ENCODE measurements around the gene FLOT2. TPM values are rescaled to one million over a fixed set of nuclear protein-coding genes. Genes with fewer than 3 reads are reported as not detected.

The FLOT2 gene
- total RNA-seq, 1 donor from 2014 or later, result 73.1 TPM

- no peak overlapping the region for H3K4me3 Mint-ChIP-seq
Observed at GRCh38 chr17:28864991-28865849, 32.3 kb downstream of the FLOT2 start.

GRCh38 chr17:28863953-28864352 is 33.6 kb downstream of the FLOT2 start:
- no peak overlapping the region for H3K4me3 Mint-ChIP-seq

More at GRCh38 chr17:28864991-28865849, 32.3 kb downstream of the FLOT2 start:
- H3K27me3 Mint-ChIP-seq, result no peaks in the 10 kb centered on the region
- no peak for DNase-seq (ENCODE audit: extremely low spot score, unreplicated experiment)
- H3K4me1 Mint-ChIP-seq (ENCODE audit: unreplicated experiment), result no peaks in the 10 kb centered on the region
- H3K9me3 Mint-ChIP-seq, result no peaks in the 10 kb centered on the region
- peak overlapping the region; percentile 70 for H3K27ac Mint-ChIP-seq
- H3K36me3 Mint-ChIP-seq, result peaks cover 4% of the 10 kb centered on the region
- TF ChIP-seq CTCF (conservative IDR thresholded peaks at IDR 0.05), result no peak

GRCh38 chr17:28862561-28862960 is 35.0 kb downstream of the FLOT2 start:
- Mint-ChIP-seq H3K9me3 (no peaks in the 10 kb centered on the region), H3K4me1 (ENCODE audit: unreplicated experiment) (no peaks in the 10 kb centered on the region), H3K4me3 (no peak overlapping the region), H3K27me3 (no peaks in the 10 kb centered on the region), H3K27ac (no peak overlapping the region), H3K36me3 (peaks cover 11% of the 10 kb centered on the region)
- no peak for TF ChIP-seq CTCF (conservative IDR thresholded peaks at IDR 0.05)
- DNase-seq (ENCODE audit: extremely low spot score, unreplicated experiment), result no peak

More at GRCh38 chr17:28863953-28864352, 33.6 kb downstream of the FLOT2 start:
- Mint-ChIP-seq H3K27me3 (no peaks in the 10 kb centered on the region), H3K4me1 (ENCODE audit: unreplicated experiment) (no peaks in the 10 kb centered on the region), H3K9me3 (no peaks in the 10 kb centered on the region), H3K27ac (no peak overlapping the region), H3K36me3 (peaks cover 5% of the 10 kb centered on the region)
- TF ChIP-seq CTCF (conservative IDR thresholded peaks at IDR 0.05), result no peak
- DNase-seq (ENCODE audit: extremely low spot score, unreplicated experiment), result no peak

- Mint-ChIP-seq H3K27me3 (no peaks in the 10 kb centered on the region), H3K36me3 (peaks cover 11% of the 10 kb centered on the region), H3K9me3 (no peaks in the 10 kb centered on the region), H3K4me1 (ENCODE audit: unreplicated experiment) (no peaks in the 10 kb centered on the region), H3K4me3 (no peak overlapping the region), H3K27ac (no peak overlapping the region)
- TF ChIP-seq CTCF (conservative IDR thresholded peaks at IDR 0.05), result no peak
- DNase-seq (ENCODE audit: extremely low spot score, unreplicated experiment), result no peak
Observed at GRCh38 chr17:28861393-28862203, 35.9 kb downstream of the FLOT2 start.

GRCh38 chr17:28860363-28860808 is 37.1 kb downstream of the FLOT2 start:
- Mint-ChIP-seq H3K9me3 (no peaks in the 10 kb centered on the region), H3K27ac (no peak overlapping the region), H3K4me1 (ENCODE audit: unreplicated experiment) (no peaks in the 10 kb centered on the region), H3K27me3 (no peaks in the 10 kb centered on the region), H3K4me3 (no peak overlapping the region), H3K36me3 (peaks cover 11% of the 10 kb centered on the region)
- DNase-seq (ENCODE audit: extremely low spot score, unreplicated experiment), result no peak
- no peak for TF ChIP-seq CTCF (conservative IDR thresholded peaks at IDR 0.05)
